Loucy (cell line): ENCODE data around the gene OR51S1.

ENCODE experiments used
- CTCF ChIP-seq: fragments of 200-600 bp; sonication (generic); conservative IDR thresholded peaks from 2 replicates; pipeline ENCODE4 v1.5.1; 2014; ENCODE audit warnings: mild to moderate bottlenecking, antibody characterized with exemption, low read length
- EZH2phosphoT487 ChIP-seq: fragments of 200-600 bp; IDR thresholded peaks from 2 replicates; pipeline ENCODE4 v1.6.1; 2018; ENCODE audit warnings: antibody characterized with exemption, mild to moderate bottlenecking, moderate library complexity, borderline replicate concordance

DNA sequence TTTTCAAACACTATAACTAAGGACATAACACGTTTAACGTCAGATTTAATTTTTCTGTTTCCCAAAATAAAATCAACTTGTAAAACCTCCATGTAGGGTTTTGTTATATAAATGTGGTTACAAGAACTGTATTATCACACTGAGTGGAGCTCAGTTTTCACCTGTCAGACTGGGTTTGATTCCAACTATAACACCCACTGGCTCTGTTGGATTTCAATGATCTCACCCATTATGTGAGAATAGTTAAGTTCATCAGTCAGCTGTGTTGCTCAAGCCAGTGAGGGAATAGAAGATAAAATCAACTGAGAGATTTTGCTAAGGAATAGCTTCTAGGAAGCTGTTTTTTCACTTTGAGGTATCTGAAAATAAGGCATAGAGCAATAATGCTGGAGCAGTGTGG is 39.8 kb downstream of the OR51S1 start:
- TF ChIP-seq CTCF (no peak), EZH2phosphoT487 (no peak)
